ENCODE measurements around the gene PAQR5. TPM values are rescaled to one million over a fixed set of nuclear protein-coding genes. Genes with fewer than 3 reads are reported as not detected.

Gene PAQR5
- total and polyA plus RNA-seq, 2 donors (not counting 3 experiments of a cell fraction or from before 2014, with no cell fraction given): 0.08 to 0.09 TPM

- FAIRE-seq (no peak), DNase-seq (ENCODE audit: low read depth, low spot score) (no peak)
- dilution Hi-C loops (cut with MboI; ENCODE audit: extremely low pct_ligation_motif_present, low sequenced_read_pairs): no loop called here
- Histone ChIP-seq H4K20me1 (replicated peaks; ENCODE audit: control insufficient read depth, extremely low read depth, insufficient read depth, low read length) (no peaks in the 10 kb centered on the region), H3K79me2 (ENCODE audit: control insufficient read depth, insufficient read depth, low read length) (peaks cover 20% of the 10 kb centered on the region), H3K27me3 (ENCODE audit: control insufficient read depth in 2 of 2, insufficient read depth in 2 of 2, low read length in 2 of 2) (no peaks in the 10 kb centered on the region), H3K9me3 (replicated peaks; ENCODE audit: control insufficient read depth, insufficient read depth, low read length) (no peaks in the 10 kb centered on the region), H3K9me1 (replicated peaks; ENCODE audit: control insufficient read depth, extremely low read depth, insufficient read depth, low read length) (no peaks in the 10 kb centered on the region), H2AFZ (ENCODE audit: low read depth, low read length) (no peak overlapping the region), H3K4me1 (ENCODE audit: control insufficient read depth, extremely low read depth, insufficient read depth, low read length) (no peaks in the 10 kb centered on the region), H3K36me3 (ENCODE audit: control insufficient read depth in 2 of 2, extremely low read depth in 1 of 2, insufficient read depth in 2 of 2, low read length in 2 of 2) (peaks cover 6 to 34% of the 10 kb centered on the region in 2 experiments), H3K27ac (ENCODE audit: insufficient read depth, low read depth, low read length) (no peak overlapping the region), H3K9ac (replicated peaks; ENCODE audit: extremely low read depth, insufficient read depth, low read length) (no peak overlapping the region), H3K4me2 (ENCODE audit: insufficient read depth, low read length) (no peak overlapping the region), H3K4me3 (replicated peaks in 1 of 3; ENCODE audit: insufficient read depth in 1 of 3, low read depth in 1 of 3, low read length in 3 of 3) (no peak overlapping the region)
- ChIA-PET POLR2A (no interaction called here), CTCF (no interaction called here)
- TF ChIP-seq MAX (IDR thresholded peaks at IDR 0.05; ENCODE audit: insufficient read depth, insufficient read length) (no peak), POLR2AphosphoS5 (IDR thresholded peaks at IDR 0.05; ENCODE audit: insufficient read depth, low read depth, low read length) (no peak), POLR2A (IDR thresholded peaks at IDR 0.05; ENCODE audit: low read depth, low read length) (no peak), JUN (IDR thresholded peaks at IDR 0.05; ENCODE audit: borderline replicate concordance, insufficient read depth, insufficient read length, low read depth) (no peak), FOS (IDR thresholded peaks at IDR 0.05; ENCODE audit: borderline replicate concordance, insufficient read depth, low read length) (no peak), GATA2 (IDR thresholded peaks at IDR 0.05; ENCODE audit: insufficient read depth, insufficient read length, low read depth, low read length) (no peak), EZH2 (IDR thresholded peaks at IDR 0.05; ENCODE audit: borderline replicate concordance, low read depth, low read length, severe bottlenecking) (no peak), CTCF (IDR thresholded peaks at IDR 0.05; ENCODE audit: extremely low read depth in 1 of 2, insufficient read depth in 1 of 2, low read depth in 1 of 2, low read length in 2 of 2) (no peak), MYC (IDR thresholded peaks at IDR 0.05; ENCODE audit: low read depth, low read length) (no peak)
- intact Hi-C loops (cut with micrococcal nuclease): no loop called here
- BruUV-seq (replicated peaks): no TSS peak
Measured at GRCh38 chr15:69433831-69434230, 135.1 kb downstream of the PAQR5 start.

Measured in endothelial cell of umbilical vein (primary cell).